KMS-11 (cell line): ENCODE results near the gene PERM1.
A peak's percentile ranks its signal among the peaks of the same experiment; 100 is the strongest.

ENCODE experiments used
- H2AFZ ChIP-seq: fragments of 200-600 bp; sonication (generic); 2 replicates; pipeline ENCODE4 v1.6.1; 2016; ENCODE audit warnings: antibody characterized with exemption, mixed run types, low read depth
- H3K27ac ChIP-seq: fragments of 200-600 bp; sonication (generic); 2 replicates; pipeline ENCODE4 v1.6.1; 2016; ENCODE audit warnings: mild to moderate bottlenecking, mixed run types
- H3K27me3 ChIP-seq: fragments of 200-600 bp; sonication (generic); 2 replicates; pipeline ENCODE4 v1.6.1; 2017; ENCODE audit warnings: mild to moderate bottlenecking, low read depth, mixed run types, moderate library complexity; ENCODE audit not compliant: insufficient read depth
- H3K36me3 ChIP-seq: fragments of 200-600 bp; sonication (generic); 2 replicates; pipeline ENCODE4 v1.6.1; 2017; ENCODE audit warnings: mild to moderate bottlenecking, mixed run types; ENCODE audit not compliant: insufficient read depth
- H3K4me1 ChIP-seq: fragments of 200-600 bp; sonication (generic); 2 replicates; pipeline ENCODE4 v1.6.1; 2016; ENCODE audit warnings: mild to moderate bottlenecking, low read depth, mixed run types; ENCODE audit not compliant: poor library complexity, severe bottlenecking
- H3K4me2 ChIP-seq: fragments of 200-600 bp; sonication (generic); 2 replicates; pipeline ENCODE4 v1.7.0; 2016; ENCODE audit warnings: mild to moderate bottlenecking, mixed run types
- H3K4me3 ChIP-seq: fragments of 200-600 bp; sonication (generic); IDR thresholded peaks from 2 replicates; pipeline ENCODE4 v1.6.1; 2017; ENCODE audit warnings: low read depth, low read length, mixed read lengths; ENCODE audit not compliant: insufficient read depth
- H3K79me2 ChIP-seq: fragments of 200-600 bp; sonication (generic); 2 replicates; pipeline ENCODE4 v1.6.1; 2016; ENCODE audit warnings: low read depth, mixed run types; ENCODE audit not compliant: insufficient read depth
- H3K9ac ChIP-seq: fragments of 200-600 bp; sonication (generic); 2 replicates; pipeline ENCODE4 v1.6.1; 2016; ENCODE audit warnings: mild to moderate bottlenecking, mixed run types
- H4K20me1 ChIP-seq: fragments of 200-600 bp; sonication (generic); 2 replicates; pipeline ENCODE4 v1.6.1; 2016; ENCODE audit warnings: mild to moderate bottlenecking, mixed run types; ENCODE audit not compliant: insufficient read depth
- CTCF ChIP-seq: fragments of 200-600 bp; sonication (generic); conservative IDR thresholded peaks from 2 replicates; pipeline ENCODE4 v1.6.1; 2017; ENCODE audit warnings: low read depth, mild to moderate bottlenecking, antibody characterized with exemption, low read length, moderate library complexity, mixed read lengths

Gene PERM1

GRCh38 chr1:958823-959730 lies 22.8 kb downstream of the PERM1 start, which contains the start of gene NOC2L:
TSS of gene NOC2L (minus strand) at chr1:959256. CDS start at chr1:959240, 16 bp downstream.
- no peaks in the 10 kb centered on the region; the same call in 1 of the 2 replicates for H3K27me3 ChIP-seq
- H3K27ac ChIP-seq = 0 out of 2 replicates have a peak within 1 kb of the TSS, but pooled peaks have one; percentile 25
- H3K79me2 ChIP-seq = peaks cover 22% of the 10 kb centered on the region
- no peaks in the 10 kb centered on the region for H4K20me1 ChIP-seq
- H3K4me3 ChIP-seq = peak within 1 kb of the TSS; percentile 85
- peak within 1 kb of the TSS; percentile 72 for H3K9ac ChIP-seq
- H2AFZ ChIP-seq = peak within 1 kb of the TSS; percentile 57
- peaks cover 18% of the 10 kb centered on the region for H3K4me1 ChIP-seq
- no peak for TF ChIP-seq CTCF
- H3K36me3 ChIP-seq = peaks cover 10% of the 10 kb centered on the region; the same call in 1 of the 2 replicates
- H3K4me2 ChIP-seq = peak within 1 kb of the TSS; percentile 50

- no peaks in the 10 kb centered on the region; the same call in 1 of the 2 replicates for H3K27me3 ChIP-seq
These were observed 25.3 kb downstream of the PERM1 start for GRCh38 chr1:956636-957035.

GRCh38 chr1:955474-955873 lies 26.4 kb downstream of the PERM1 start:
- Histone ChIP-seq H3K27ac (no peak overlapping the region), H2AFZ (no peak overlapping the region), H4K20me1 (no peaks in the 10 kb centered on the region), H3K4me3 (no peak overlapping the region), H3K79me2 (peaks cover 22% of the 10 kb centered on the region), H3K36me3 (peaks cover 10% of the 10 kb centered on the region; the same call in 1 of the 2 replicates), H3K4me2 (no peak overlapping the region), H3K9ac (no peak overlapping the region), H3K27me3 (no peaks in the 10 kb centered on the region; the same call in 1 of the 2 replicates), H3K4me1 (peaks cover 18% of the 10 kb centered on the region)
- TF ChIP-seq CTCF = no peak

More at GRCh38 chr1:956636-957035, 25.3 kb downstream of the PERM1 start:
- no peak overlapping the region for H3K4me3 ChIP-seq
- H3K9ac ChIP-seq = no peak overlapping the region
- no peak overlapping the region for H2AFZ ChIP-seq
- no peak overlapping the region for H3K27ac ChIP-seq
- TF ChIP-seq CTCF = no peak
- H3K4me1 ChIP-seq = peaks cover 18% of the 10 kb centered on the region
- H3K36me3 ChIP-seq = peaks cover 10% of the 10 kb centered on the region; the same call in 1 of the 2 replicates
- H3K4me2 ChIP-seq = no peak overlapping the region
- peaks cover 22% of the 10 kb centered on the region for H3K79me2 ChIP-seq
- H4K20me1 ChIP-seq = no peaks in the 10 kb centered on the region

GRCh38 chr1:954927-955326 lies 27.0 kb downstream of the PERM1 start:
- H3K27me3 ChIP-seq = no peaks in the 10 kb centered on the region; the same call in 1 of the 2 replicates

More at GRCh38 chr1:954927-955326, 27.0 kb downstream of the PERM1 start:
- H2AFZ ChIP-seq = no peak overlapping the region
- peaks cover 10% of the 10 kb centered on the region; the same call in 1 of the 2 replicates for H3K36me3 ChIP-seq
- no peaks in the 10 kb centered on the region for H4K20me1 ChIP-seq
- TF ChIP-seq CTCF = no peak
- H3K79me2 ChIP-seq = peaks cover 22% of the 10 kb centered on the region
- no peak overlapping the region for H3K4me3 ChIP-seq
- H3K4me1 ChIP-seq = peaks cover 17% of the 10 kb centered on the region
- no peak overlapping the region for H3K4me2 ChIP-seq
- no peak overlapping the region for H3K27ac ChIP-seq
- no peak overlapping the region for H3K9ac ChIP-seq
